ENCODE data around the gene DAD1.
"Not testable (repeated sequence)": the region's sequence is repeated elsewhere in the genome, so short reads cannot be mapped to it uniquely, and the experiment has no call there.

Gene DAD1

GRCh38 chr14:22549981-22550673, 38.9 kb downstream of the DAD1 start:
- no peak for DNase-seq

- DNase-seq: no peak
These were observed 39.6 kb downstream of the DAD1 start for GRCh38 chr14:22549324-22549962.

- DNase-seq: no peak
These were observed 40.9 kb downstream of the DAD1 start for GRCh38 chr14:22547948-22548750.

GRCh38 chr14:22547313-22547947, 41.6 kb downstream of the DAD1 start:
- no peak for DNase-seq

- no peak for DNase-seq
These were observed 42.3 kb downstream of the DAD1 start for GRCh38 chr14:22546722-22547071.

GRCh38 chr14:22545842-22546721, 42.9 kb downstream of the DAD1 start:
- peak; percentile 78 for DNase-seq

GRCh38 chr14:22544881-22545420, 44.1 kb downstream of the DAD1 start:
- no peak for DNase-seq

GRCh38 chr14:22544406-22544805, 44.6 kb downstream of the DAD1 start:
- DNase-seq: no peak

- DNase-seq: not testable (repeated sequence)
These were observed 45.3 kb downstream of the DAD1 start for GRCh38 chr14:22543570-22544357.

GRCh38 chr14:22542360-22542759, 46.7 kb downstream of the DAD1 start:
- DNase-seq: no peak

- DNase-seq: no peak
These were observed 47.3 kb downstream of the DAD1 start for GRCh38 chr14:22541721-22542120.

GRCh38 chr14:22540811-22541360, 48.1 kb downstream of the DAD1 start:
- DNase-seq: no peak

GRCh38 chr14:22540293-22540692, 48.7 kb downstream of the DAD1 start:
- no peak for DNase-seq

- DNase-seq: no peak
These were observed 49.2 kb downstream of the DAD1 start for GRCh38 chr14:22539831-22540230.

GRCh38 chr14:22538671-22539228, 50.3 kb downstream of the DAD1 start:
- DNase-seq: no peak

- DNase-seq: no peak
These were observed 51.4 kb downstream of the DAD1 start for GRCh38 chr14:22537436-22538310.

- DNase-seq: peak; percentile 93
These were observed 52.1 kb downstream of the DAD1 start for GRCh38 chr14:22536853-22537338.

- DNase-seq: no peak
These were observed 53.1 kb downstream of the DAD1 start for GRCh38 chr14:22535916-22536315.

GRCh38 chr14:22535126-22535525, 53.9 kb downstream of the DAD1 start:
- DNase-seq: no peak
